ENCODE data around the gene PSPN. TPM values are rescaled to one million over a fixed set of nuclear protein-coding genes. Genes with fewer than 3 reads are reported as not detected.

PSPN gene
- total and polyA plus RNA-seq, 2 of the 13 experiments (the other 11 are each of a cell fraction or from before 2014, with no cell fraction given), result 0.69 to 1.1 TPM

- FAIRE-seq (no peak), DNase-seq (ENCODE audit: low spot score) (no peak), ATAC-seq (no peak)
- H3K4me2 ChIP-seq (ENCODE audit: low read depth, low read length), result peak within 1 kb of the TSS; percentile 94
- intact Hi-C loops (cut with micrococcal nuclease; ENCODE audit: unreplicated experiment) (no loop called here), in situ Hi-C loops (cut with HindIII; ENCODE audit: extremely low pct_ligation_motif_present, low pct_unique_long_range_greater_than_20kb) (no loop called here)
- H3K27ac ChIP-seq (ENCODE audit: extremely low read length, insufficient read depth, low read length), result peak within 1 kb of the TSS; percentile 68
- peak within 1 kb of the TSS; percentile 89 for H3K9ac ChIP-seq (ENCODE audit: insufficient read depth, low read depth, low read length)
- H3K4me3 ChIP-seq (replicated peaks in 1 of 3; ENCODE audit: insufficient read depth in 1 of 3, low read depth in 2 of 3, low read length in 3 of 3), result peak within 1 kb of the TSS; percentile 84 to 92 (median 87)
- no TSS peak for BruUV-seq (replicated peaks)
- H3K36me3 ChIP-seq (replicated peaks in 1 of 2; ENCODE audit: control insufficient read depth in 1 of 2, insufficient read depth in 2 of 2, low read length in 2 of 2), result peaks cover 18 to 32% of the 10 kb centered on the region in 2 experiments
- peaks cover 33% of the 10 kb centered on the region for H3K4me1 ChIP-seq (ENCODE audit: insufficient read depth, low read length)
- WGBS (ENCODE audit: low lambda C conversion rate), result 0% methylated on average over 1 of the region's 114 CpGs
- no peaks in the 10 kb centered on the region for H3K9me3 ChIP-seq (ENCODE audit: low read length)
- peaks cover 48% of the 10 kb centered on the region for H3K79me2 ChIP-seq (ENCODE audit: insufficient read depth, low read length)
- peaks cover 43% of the 10 kb centered on the region for H4K20me1 ChIP-seq (ENCODE audit: insufficient read depth, low read length)
- H3K27me3 ChIP-seq (ENCODE audit: control insufficient read depth in 1 of 2, insufficient read depth in 2 of 2, low read length in 2 of 2), result no peaks in the 10 kb centered on the region; a peak in 1 of 5 replicates
- ChIA-PET POLR2A (interaction anchor here (0.8 to 3.0 kb wide), 13 partner anchors 10 to 150 kb away, joined by 3 to 29 read pairs (median 5); partner anchors contain the start of genes ALKBH7, CLPP, GTF2F1 and SLC25A23), CTCF (ENCODE audit: low intra/inter-chr PET ratio, low total read pairs) (no interaction called here)
- peak within 1 kb of the TSS; percentile 30 for H2AFZ ChIP-seq (ENCODE audit: low read length)
- TF ChIP-seq ZNF749 (CRISPR knock-in tag; IDR thresholded peaks at IDR 0.05; ENCODE audit: borderline replicate concordance) (no peak), HNRNPLL (IDR thresholded peaks at IDR 0.05; ENCODE audit: low read depth, low read length, poor library complexity, severe bottlenecking) (peak; percentile 15), ZNF34 (CRISPR knock-in tag; IDR thresholded peaks at IDR 0.05; ENCODE audit: borderline replicate concordance) (no peak), KDM3A (CRISPR knock-in tag; IDR thresholded peaks at IDR 0.05; ENCODE audit: low read depth) (no peak), SATB2 (CRISPR knock-in tag; IDR thresholded peaks at IDR 0.05) (no peak), DR1 (CRISPR knock-in tag; IDR thresholded peaks at IDR 0.05) (peak; percentile 67; the same call in 1 of the 2 replicates), ZBTB4 (CRISPR knock-in tag; IDR thresholded peaks at IDR 0.05; ENCODE audit: borderline replicate concordance) (no peak), POGZ (CRISPR knock-in tag; IDR thresholded peaks at IDR 0.05) (0 out of 2 replicates have a peak, but pooled peaks have one; percentile 8), SPEN (CRISPR knock-in tag; IDR thresholded peaks at IDR 0.05; ENCODE audit: low read depth) (peak; percentile 63; the same call in 1 of the 2 replicates), CBFB (CRISPR knock-in tag; IDR thresholded peaks at IDR 0.05) (0 out of 2 replicates have a peak, but pooled peaks have one; percentile 28)
- TF ChIP-seq, protein P1, sequence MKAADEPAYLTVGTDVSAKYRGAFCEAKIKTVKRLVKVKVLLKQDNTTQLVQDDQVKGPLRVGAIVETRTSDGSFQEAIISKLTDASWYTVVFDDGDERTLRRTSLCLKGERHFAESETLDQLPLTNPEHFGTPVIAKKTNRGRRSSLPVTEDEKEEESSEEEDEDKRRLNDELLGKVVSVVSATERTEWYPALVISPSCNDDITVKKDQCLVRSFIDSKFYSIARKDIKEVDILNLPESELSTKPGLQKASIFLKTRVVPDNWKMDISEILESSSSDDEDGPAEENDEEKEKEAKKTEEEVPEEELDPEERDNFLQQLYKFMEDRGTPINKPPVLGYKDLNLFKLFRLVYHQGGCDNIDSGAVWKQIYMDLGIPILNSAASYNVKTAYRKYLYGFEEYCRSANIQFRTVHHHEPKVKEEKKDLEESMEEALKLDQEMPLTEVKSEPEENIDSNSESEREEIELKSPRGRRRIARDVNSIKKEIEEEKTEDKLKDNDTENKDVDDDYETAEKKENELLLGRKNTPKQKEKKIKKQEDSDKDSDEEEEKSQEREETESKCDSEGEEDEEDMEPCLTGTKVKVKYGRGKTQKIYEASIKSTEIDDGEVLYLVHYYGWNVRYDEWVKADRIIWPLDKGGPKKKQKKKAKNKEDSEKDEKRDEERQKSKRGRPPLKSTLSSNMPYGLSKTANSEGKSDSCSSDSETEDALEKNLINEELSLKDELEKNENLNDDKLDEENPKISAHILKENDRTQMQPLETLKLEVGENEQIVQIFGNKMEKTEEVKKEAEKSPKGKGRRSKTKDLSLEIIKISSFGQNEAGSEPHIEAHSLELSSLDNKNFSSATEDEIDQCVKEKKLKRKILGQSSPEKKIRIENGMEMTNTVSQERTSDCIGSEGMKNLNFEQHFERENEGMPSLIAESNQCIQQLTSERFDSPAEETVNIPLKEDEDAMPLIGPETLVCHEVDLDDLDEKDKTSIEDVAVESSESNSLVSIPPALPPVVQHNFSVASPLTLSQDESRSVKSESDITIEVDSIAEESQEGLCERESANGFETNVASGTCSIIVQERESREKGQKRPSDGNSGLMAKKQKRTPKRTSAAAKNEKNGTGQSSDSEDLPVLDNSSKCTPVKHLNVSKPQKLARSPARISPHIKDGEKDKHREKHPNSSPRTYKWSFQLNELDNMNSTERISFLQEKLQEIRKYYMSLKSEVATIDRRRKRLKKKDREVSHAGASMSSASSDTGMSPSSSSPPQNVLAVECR (CRISPR knock-in tag; IDR thresholded peaks at IDR 0.05; ENCODE audit: borderline replicate concordance), result peak; percentile 50; the same call in 1 of the 2 replicates
- TF ChIP-seq, protein P2, sequence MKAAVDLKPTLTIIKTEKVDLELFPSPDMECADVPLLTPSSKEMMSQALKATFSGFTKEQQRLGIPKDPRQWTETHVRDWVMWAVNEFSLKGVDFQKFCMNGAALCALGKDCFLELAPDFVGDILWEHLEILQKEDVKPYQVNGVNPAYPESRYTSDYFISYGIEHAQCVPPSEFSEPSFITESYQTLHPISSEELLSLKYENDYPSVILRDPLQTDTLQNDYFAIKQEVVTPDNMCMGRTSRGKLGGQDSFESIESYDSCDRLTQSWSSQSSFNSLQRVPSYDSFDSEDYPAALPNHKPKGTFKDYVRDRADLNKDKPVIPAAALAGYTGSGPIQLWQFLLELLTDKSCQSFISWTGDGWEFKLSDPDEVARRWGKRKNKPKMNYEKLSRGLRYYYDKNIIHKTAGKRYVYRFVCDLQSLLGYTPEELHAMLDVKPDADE (CRISPR knock-in tag; IDR thresholded peaks at IDR 0.05), result no peak
- TF ChIP-seq, protein P3, sequence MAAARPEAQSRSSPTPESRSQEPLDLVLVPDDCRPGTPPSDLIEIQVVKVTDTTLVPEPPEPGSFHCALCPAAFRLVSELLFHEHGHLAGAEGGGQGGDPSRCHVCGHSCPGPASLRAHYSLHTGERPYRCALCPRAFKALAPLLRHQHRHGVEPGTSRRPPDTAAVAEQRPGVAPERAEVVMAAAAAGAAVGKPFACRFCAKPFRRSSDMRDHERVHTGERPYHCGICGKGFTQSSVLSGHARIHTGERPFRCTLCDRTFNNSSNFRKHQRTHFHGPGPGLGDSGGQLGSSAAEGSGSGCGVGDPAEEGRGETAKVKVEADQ (CRISPR knock-in tag; IDR thresholded peaks at IDR 0.05; ENCODE audit: borderline replicate concordance), result no peak; the same call in 1 of the 2 replicates
Observed at GRCh38 chr19:6424195-6424938, 48.6 kb upstream of the PSPN start, which contains the start of gene KHSRP. Gene KHSRP (minus strand): TSS chr19:6424811. CDS start chr19:6424701, 110 bp downstream.

Measured in HepG2 (cell line).